ENCODE results near the gene MAT2A.
"Not testable (repeated sequence)": the region's sequence is repeated elsewhere in the genome, so short reads cannot be mapped to it uniquely, and the experiment has no call there.

The MAT2A gene

GRCh38 chr2:85524336-85524908 lies 14.5 kb upstream of the MAT2A start:
- peak; percentile 36 for DNase-seq

- DNase-seq: no peak
Measured at GRCh38 chr2:85525029-85525428, 13.9 kb upstream of the MAT2A start.

GRCh38 chr2:85525567-85525966 lies 13.4 kb upstream of the MAT2A start:
- no peak for DNase-seq

GRCh38 chr2:85527787-85528186 lies 11.2 kb upstream of the MAT2A start:
- no peak for DNase-seq

GRCh38 chr2:85528355-85528754 lies 10.6 kb upstream of the MAT2A start:
- DNase-seq: no peak

- no peak for DNase-seq
Measured at GRCh38 chr2:85529809-85530208, 9.2 kb upstream of the MAT2A start.

GRCh38 chr2:85531589-85531988 lies 7.4 kb upstream of the MAT2A start:
- no peak for DNase-seq

GRCh38 chr2:85534099-85534498 lies 4.9 kb upstream of the MAT2A start:
- DNase-seq: no peak

- DNase-seq: no peak
Measured at GRCh38 chr2:85534881-85535280, 4.1 kb upstream of the MAT2A start.

- DNase-seq: no peak
Measured at GRCh38 chr2:85536479-85536878, 2.5 kb upstream of the MAT2A start.

- DNase-seq: peak; percentile 75
Measured at GRCh38 chr2:85537600-85538506, 1.1 kb upstream of the MAT2A start.

- peak; percentile 25 for DNase-seq
Measured at GRCh38 chr2:85539361-85540132, 579 bp downstream of the MAT2A start.

- DNase-seq: no peak
Measured at GRCh38 chr2:85540133-85540648, 1.2 kb downstream of the MAT2A start.

- DNase-seq: no peak
Measured at GRCh38 chr2:85541262-85541661, 2.3 kb downstream of the MAT2A start.

GRCh38 chr2:85541753-85542457 lies 2.9 kb downstream of the MAT2A start:
- no peak for DNase-seq

GRCh38 chr2:85542777-85543176 lies 3.8 kb downstream of the MAT2A start:
- no peak for DNase-seq

GRCh38 chr2:85544254-85544691 lies 5.3 kb downstream of the MAT2A start:
- not testable (repeated sequence) for DNase-seq

GRCh38 chr2:85544915-85545779 lies 6.2 kb downstream of the MAT2A start:
- not testable (repeated sequence) for DNase-seq

GRCh38 chr2:85545780-85546240 lies 6.8 kb downstream of the MAT2A start:
- DNase-seq: no peak

GRCh38 chr2:85547089-85547858 lies 8.3 kb downstream of the MAT2A start:
- no peak for DNase-seq
